RWPE2 (cell line): ENCODE results near the gene FRMD4B.
A peak's percentile ranks its signal among the peaks of the same experiment; 100 is the strongest.
"Not testable (repeated sequence)": the region's sequence is repeated elsewhere in the genome, so short reads cannot be mapped to it uniquely, and the experiment has no call there.

Experiments used
- ATAC-seq: fragments of 200-7000 bp; cut with Tn5 transposase; 3 replicates; pipeline ENCODE4 v1.9.1; 2021; ENCODE audit warnings: low read depth
- DNase-seq: peaks from one replicate; pipeline ENCODE4 v3.0.0-alpha.2; 2020; ENCODE audit warnings: low spot score
- H3K27ac ChIP-seq: fragments of 450-650 bp; 2 replicates; pipeline ENCODE4 v1.5.1; 2017; ENCODE audit warnings: mild to moderate bottlenecking; ENCODE audit not compliant: poor library complexity, severe bottlenecking
- H3K27me3 ChIP-seq: fragments of 250-450 bp; sonication (Bioruptor Pico); 2 replicates; pipeline ENCODE4 v1.5.1; 2021; ENCODE audit warnings: mild to moderate bottlenecking, moderate library complexity; ENCODE audit not compliant: insufficient read depth, poor library complexity, severe bottlenecking
- H3K36me3 ChIP-seq: fragments of 250-450 bp; sonication (Bioruptor Pico); 2 replicates; pipeline ENCODE4 v1.5.1; 2020; ENCODE audit warnings: low read depth, mild to moderate bottlenecking, moderate library complexity
- H3K4me1 ChIP-seq: fragments of 250-450 bp; sonication (Bioruptor Pico); 2 replicates; pipeline ENCODE4 v1.5.1; 2021; ENCODE audit warnings: mild to moderate bottlenecking, moderate library complexity; ENCODE audit not compliant: insufficient read depth, poor library complexity, severe bottlenecking
- H3K4me3 ChIP-seq: fragments of 250-450 bp; sonication (Bioruptor Pico); 2 replicates; pipeline ENCODE4 v1.5.1; 2021; ENCODE audit warnings: mild to moderate bottlenecking, moderate library complexity; ENCODE audit not compliant: severe bottlenecking
- H3K9me3 ChIP-seq: fragments of 250-450 bp; sonication (Bioruptor Pico); 2 replicates; pipeline ENCODE4 v1.5.1; 2021; ENCODE audit warnings: mild to moderate bottlenecking, moderate library complexity; ENCODE audit not compliant: severe bottlenecking
- CTCF ChIP-seq: fragments of 450-650 bp; IDR thresholded peaks from one replicate; pipeline ENCODE4 v1.5.1; 2017; ENCODE audit warnings: mild to moderate bottlenecking, moderate library complexity; ENCODE audit not compliant: poor library complexity, severe bottlenecking

The FRMD4B gene

GRCh38 chr3:69290006-69290405, 95.9 kb downstream of the FRMD4B start:
- no peak for DNase-seq
- Histone ChIP-seq H3K4me3 (no peak overlapping the region), H3K4me1 (peaks cover 32% of the 10 kb centered on the region), H3K36me3 (peaks cover 30% of the 10 kb centered on the region), H3K9me3 (no peaks in the 10 kb centered on the region), H3K27me3 (no peaks in the 10 kb centered on the region), H3K27ac (peak overlapping the region; percentile 48)
- ATAC-seq = no peak
- TF ChIP-seq CTCF = no peak

GRCh38 chr3:69288161-69288895, 97.6 kb downstream of the FRMD4B start:
- H3K27ac ChIP-seq = peak overlapping the region; percentile 48
- no peak for TF ChIP-seq CTCF
- peaks cover 15% of the 10 kb centered on the region for H3K4me1 ChIP-seq
- DNase-seq (no peak), ATAC-seq (no peak)
- peaks cover 33% of the 10 kb centered on the region for H3K36me3 ChIP-seq
- no peak overlapping the region for H3K4me3 ChIP-seq
- H3K27me3 ChIP-seq = no peaks in the 10 kb centered on the region
- no peaks in the 10 kb centered on the region for H3K9me3 ChIP-seq

GRCh38 chr3:69283913-69284611, 101.8 kb downstream of the FRMD4B start:
- H3K9me3 ChIP-seq = no peaks in the 10 kb centered on the region
- TF ChIP-seq CTCF = no peak
- ATAC-seq = no peak

GRCh38 chr3:69283496-69283895, 102.4 kb downstream of the FRMD4B start:
- Histone ChIP-seq H3K27ac (no peak overlapping the region), H3K36me3 (peaks cover 39% of the 10 kb centered on the region), H3K4me3 (no peak overlapping the region), H3K4me1 (peaks cover under 1% of the 10 kb centered on the region), H3K9me3 (no peaks in the 10 kb centered on the region), H3K27me3 (no peaks in the 10 kb centered on the region)
- no peak for TF ChIP-seq CTCF
- ATAC-seq = no peak
- DNase-seq = no peak

More at GRCh38 chr3:69283913-69284611, 101.8 kb downstream of the FRMD4B start:
- DNase-seq = no peak
- Histone ChIP-seq H3K27ac (no peak overlapping the region), H3K36me3 (peaks cover 41% of the 10 kb centered on the region), H3K4me1 (peaks cover 7% of the 10 kb centered on the region), H3K4me3 (no peak overlapping the region), H3K27me3 (no peaks in the 10 kb centered on the region)

- H3K4me1 ChIP-seq = peaks cover under 1% of the 10 kb centered on the region
- no peak for TF ChIP-seq CTCF
- H3K27me3 ChIP-seq = no peaks in the 10 kb centered on the region
- H3K36me3 ChIP-seq = peaks cover 31% of the 10 kb centered on the region
- ATAC-seq (no peak), DNase-seq (no peak)
- no peak overlapping the region for H3K4me3 ChIP-seq
- H3K27ac ChIP-seq = no peak overlapping the region
- no peaks in the 10 kb centered on the region for H3K9me3 ChIP-seq
Measured at GRCh38 chr3:69282181-69282580, 103.7 kb downstream of the FRMD4B start.

GRCh38 chr3:69277403-69277802, 108.5 kb downstream of the FRMD4B start:
- H3K4me3 ChIP-seq = not testable (repeated sequence)

More at GRCh38 chr3:69277403-69277802, 108.5 kb downstream of the FRMD4B start:
- H3K4me1 ChIP-seq = peaks cover 11% of the 10 kb centered on the region
- H3K36me3 ChIP-seq = peaks cover 14% of the 10 kb centered on the region; the same call in 1 of the 2 replicates
- DNase-seq, H3K9me3 ChIP-seq, H3K27ac ChIP-seq, ATAC-seq, H3K27me3 ChIP-seq: not testable (repeated sequence)
